HEK293 (cell line): ENCODE measurements around the gene MTMR11.
"Not testable (repeated sequence)": the region's sequence is repeated elsewhere in the genome, so short reads cannot be mapped to it uniquely, and the experiment has no call there.

Experiments
- CTCF ChIA-PET: fragments of 350-600 bp; formaldehyde crosslinking; extraction: SDS; loops from one replicate; lab custom pipeline; 2021; ENCODE audit warnings: antibody characterized with exemption; lab: Yijun Ruan, JAX
- POLR2A ChIA-PET: fragments of 300-600 bp; formaldehyde crosslinking; extraction: SDS; loops from one replicate; lab custom pipeline; 2020; ENCODE audit warnings: antibody characterized with exemption, inconsistent platforms; lab: Yijun Ruan, JAX
- H3K27ac ChIP-seq: fragments of 200-500 bp; sonication (Bioruptor generic); 2 replicates; pipeline ENCODE4 v1.5.1; 2014; ENCODE audit warnings: low read depth, low read length, control low read depth, inconsistent platforms; ENCODE audit errors: extremely low read depth
- H3K36me3 ChIP-seq, 2 experiments: fragments of 200-500 bp in 1 of 2; sonication (Bioruptor generic) in 1 of 2; 1 replicate in 1 of 2; 2 replicates in 1 of 2; pipeline ENCODE4 v1.5.1; 2014 to 2017; ENCODE audit warnings: inconsistent platforms in 2 of 2, low read length in 2 of 2; ENCODE audit not compliant: control insufficient read depth in 2 of 2, insufficient read depth in 1 of 2
- H3K4me1 ChIP-seq: fragments of 200-500 bp; sonication (Bioruptor generic); 2 replicates; pipeline ENCODE4 v1.5.1; 2014; ENCODE audit warnings: mild to moderate bottlenecking, low read length, inconsistent platforms; ENCODE audit not compliant: control insufficient read depth, insufficient read depth
- H3K4me3 ChIP-seq: 2 replicates; pipeline ENCODE4 v1.5.1; 2011; ENCODE audit warnings: low read depth, mild to moderate bottlenecking, control low read depth, low read length, moderate library complexity
- H3K9me3 ChIP-seq: fragments of 200-500 bp; sonication (Bioruptor generic); 2 replicates; pipeline ENCODE4 v1.5.1; 2014; ENCODE audit warnings: low read depth, low read length, inconsistent platforms; ENCODE audit not compliant: control insufficient read depth, insufficient read depth
- KLF1 ChIP-seq: fragments of 450-650 bp; formaldehyde crosslinking; IDR thresholded peaks from 2 replicates; pipeline ENCODE4 v1.5.1; 2016; ENCODE audit warnings: missing biosample characterization, missing genetic modification characterization
- KLF17 ChIP-seq: fragments of 450-650 bp; formaldehyde crosslinking; IDR thresholded peaks from 2 replicates; pipeline ENCODE4 v1.5.1; 2016; ENCODE audit warnings: missing biosample characterization, missing genetic modification characterization
- KLF8 ChIP-seq: fragments of 450-650 bp; formaldehyde crosslinking; IDR thresholded peaks from 2 replicates; pipeline ENCODE4 v1.5.1; 2016; ENCODE audit warnings: missing biosample characterization, missing genetic modification characterization
- KLF9 ChIP-seq: fragments of 450-650 bp; formaldehyde crosslinking; IDR thresholded peaks from 2 replicates; pipeline ENCODE4 v1.5.1; 2016; ENCODE audit warnings: missing biosample characterization, missing genetic modification characterization, low read depth
- RBAK ChIP-seq: fragments of 450-650 bp; formaldehyde crosslinking; IDR thresholded peaks from 2 replicates; pipeline ENCODE4 v1.5.1; 2016; ENCODE audit warnings: missing biosample characterization, missing genetic modification characterization
- TRIM28 ChIP-seq: IDR thresholded peaks from 2 replicates; pipeline ENCODE4 v1.6.1; 2011; ENCODE audit warnings: low read length, control low read depth, borderline replicate concordance
- ZBTB17 ChIP-seq: fragments of 450-650 bp; formaldehyde crosslinking; IDR thresholded peaks from 2 replicates; pipeline ENCODE4 v1.5.1; 2016; ENCODE audit warnings: missing biosample characterization, missing genetic modification characterization
- ZBTB26 ChIP-seq: fragments of 450-650 bp; formaldehyde crosslinking; optimal IDR thresholded peaks from 2 replicates; pipeline ENCODE3; 2016; ENCODE audit warnings: missing biosample characterization, mild to moderate bottlenecking, missing genetic modification characterization
- ZBTB48 ChIP-seq: fragments of 450-650 bp; formaldehyde crosslinking; IDR thresholded peaks from 2 replicates; pipeline ENCODE4 v1.5.1; 2016; ENCODE audit warnings: missing biosample characterization, missing genetic modification characterization
- ZBTB7A ChIP-seq: fragments of 450-650 bp; formaldehyde crosslinking; IDR thresholded peaks from 2 replicates; pipeline ENCODE4 v1.5.1; 2016; ENCODE audit warnings: low read depth, missing biosample characterization, missing genetic modification characterization
- ZFP37 ChIP-seq: fragments of 450-650 bp; formaldehyde crosslinking; IDR thresholded peaks from 2 replicates; pipeline ENCODE4 v1.5.1; 2016; ENCODE audit warnings: missing biosample characterization, missing genetic modification characterization
- ZFP41 ChIP-seq: fragments of 450-650 bp; formaldehyde crosslinking; IDR thresholded peaks from 2 replicates; pipeline ENCODE4 v1.5.1; 2016; ENCODE audit warnings: missing biosample characterization, missing genetic modification characterization, borderline replicate concordance
- ZNF121 ChIP-seq: fragments of 450-650 bp; formaldehyde crosslinking; IDR thresholded peaks from 2 replicates; pipeline ENCODE4 v1.5.1; 2016; ENCODE audit warnings: missing biosample characterization, missing genetic modification characterization
- ZNF140 ChIP-seq: fragments of 450-650 bp; formaldehyde crosslinking; IDR thresholded peaks from 2 replicates; pipeline ENCODE4 v1.5.1; 2016; ENCODE audit warnings: missing biosample characterization, missing genetic modification characterization
- ZNF155 ChIP-seq: fragments of 450-650 bp; formaldehyde crosslinking; IDR thresholded peaks from 2 replicates; pipeline ENCODE4 v1.5.1; 2016; ENCODE audit warnings: missing biosample characterization, missing genetic modification characterization
- ZNF214 ChIP-seq: fragments of 450-650 bp; formaldehyde crosslinking; IDR thresholded peaks from 2 replicates; pipeline ENCODE4 v1.5.1; 2017; ENCODE audit warnings: missing biosample characterization, mild to moderate bottlenecking, missing genetic modification characterization, borderline replicate concordance
- ZNF223 ChIP-seq: fragments of 450-650 bp; formaldehyde crosslinking; IDR thresholded peaks from 2 replicates; pipeline ENCODE4 v1.5.1; 2016; ENCODE audit warnings: missing biosample characterization, missing genetic modification characterization
- ZNF24 ChIP-seq: fragments of 450-650 bp; formaldehyde crosslinking; IDR thresholded peaks from 2 replicates; pipeline ENCODE4 v1.5.1; 2016; ENCODE audit warnings: missing biosample characterization, missing genetic modification characterization
- ZNF280C ChIP-seq: fragments of 450-650 bp; formaldehyde crosslinking; IDR thresholded peaks from 2 replicates; pipeline ENCODE4 v1.5.1; 2016; ENCODE audit warnings: missing biosample characterization, missing genetic modification characterization
- ZNF311 ChIP-seq: fragments of 450-650 bp; formaldehyde crosslinking; IDR thresholded peaks from 2 replicates; pipeline ENCODE4 v1.5.1; 2017; ENCODE audit warnings: missing biosample characterization, missing genetic modification characterization, borderline replicate concordance
- ZNF394 ChIP-seq: fragments of 450-650 bp; formaldehyde crosslinking; IDR thresholded peaks from 2 replicates; pipeline ENCODE4 v1.5.1; 2016; ENCODE audit warnings: missing biosample characterization, missing genetic modification characterization, mild to moderate bottlenecking, moderate library complexity, borderline replicate concordance
- ZNF501 ChIP-seq: fragments of 450-650 bp; formaldehyde crosslinking; IDR thresholded peaks from 2 replicates; pipeline ENCODE4 v1.5.1; 2016; ENCODE audit warnings: missing biosample characterization, missing genetic modification characterization
- ZNF510 ChIP-seq: fragments of 450-650 bp; formaldehyde crosslinking; IDR thresholded peaks from 2 replicates; pipeline ENCODE4 v1.5.1; 2018; ENCODE audit warnings: mild to moderate bottlenecking, missing genetic modification characterization, missing biosample characterization; ENCODE audit not compliant: insufficient replicate concordance
- ZNF549 ChIP-seq: fragments of 450-650 bp; IDR thresholded peaks from 2 replicates; pipeline ENCODE4 v1.5.1; 2018; ENCODE audit warnings: missing biosample characterization, missing genetic modification characterization, mild to moderate bottlenecking, inconsistent platforms, moderate library complexity
- ZNF555 ChIP-seq: fragments of 450-650 bp; formaldehyde crosslinking; conservative IDR thresholded peaks from 2 replicates; pipeline ENCODE4 v1.5.1; 2017; ENCODE audit warnings: missing biosample characterization, mild to moderate bottlenecking, missing genetic modification characterization, inconsistent platforms
- ZNF610 ChIP-seq: fragments of 450-650 bp; formaldehyde crosslinking; IDR thresholded peaks from 2 replicates; pipeline ENCODE4 v1.5.1; 2016; ENCODE audit warnings: missing biosample characterization, missing genetic modification characterization, borderline replicate concordance
- ZNF660 ChIP-seq: fragments of 450-650 bp; IDR thresholded peaks from 2 replicates; pipeline ENCODE4 v1.5.1; 2018; ENCODE audit warnings: missing biosample characterization, mild to moderate bottlenecking, missing genetic modification characterization
- ZNF664 ChIP-seq: fragments of 450-650 bp; formaldehyde crosslinking; IDR thresholded peaks from 2 replicates; pipeline ENCODE4 v1.5.1; 2016; ENCODE audit warnings: missing biosample characterization, missing genetic modification characterization
- ZNF707 ChIP-seq: fragments of 450-650 bp; formaldehyde crosslinking; IDR thresholded peaks from 2 replicates; pipeline ENCODE4 v1.5.1; 2016; ENCODE audit warnings: missing biosample characterization, missing genetic modification characterization
- ZNF768 ChIP-seq: fragments of 450-650 bp; formaldehyde crosslinking; IDR thresholded peaks from 2 replicates; pipeline ENCODE4 v1.5.1; 2018; ENCODE audit warnings: missing biosample characterization, mild to moderate bottlenecking, missing genetic modification characterization
- ZNF837 ChIP-seq: fragments of 450-650 bp; formaldehyde crosslinking; IDR thresholded peaks from 2 replicates; pipeline ENCODE4 v1.5.1; 2016; ENCODE audit warnings: missing biosample characterization, missing genetic modification characterization
- ZSCAN30 ChIP-seq: fragments of 450-650 bp; IDR thresholded peaks from 2 replicates; pipeline ENCODE4 v1.5.1; 2018; ENCODE audit warnings: missing biosample characterization, mild to moderate bottlenecking, missing genetic modification characterization, moderate library complexity

Gene MTMR11

GRCh38 chr1:149887456-149888246 is 49.0 kb downstream of the MTMR11 start (continued):
- TF ChIP-seq ZNF768 (tag by site-specific recombination) = no peak
- TF ChIP-seq ZNF311 (tag by site-specific recombination) = no peak
- TF ChIP-seq ZBTB7A (tag by site-specific recombination) = 0 out of 2 replicates have a peak, but pooled peaks have one; percentile 21
- no peak for TF ChIP-seq ZBTB48 (tag by site-specific recombination)
- 0 out of 2 replicates have a peak, but pooled peaks have one; percentile 7 for TF ChIP-seq ZNF660 (tag by site-specific recombination)
- TF ChIP-seq ZNF140 = no peak
- TF ChIP-seq ZNF280C (tag by site-specific recombination) = no peak
- TF ChIP-seq RBAK (tag by site-specific recombination) = no peak
- TF ChIP-seq ZNF707 (tag by site-specific recombination) = no peak
- TF ChIP-seq ZNF664 (tag by site-specific recombination) = no peak
- TF ChIP-seq ZNF214 (tag by site-specific recombination) = no peak
- TF ChIP-seq ZNF555 = no peak
- TF ChIP-seq KLF9 (tag by site-specific recombination) = peak; percentile 56
- no peak for TF ChIP-seq ZNF549
- 0 out of 2 replicates have a peak, but pooled peaks have one; percentile 45 for TF ChIP-seq ZFP41 (tag by site-specific recombination)
- no peak for TF ChIP-seq ZSCAN30 (tag by site-specific recombination)
- no peak for TF ChIP-seq ZNF223 (tag by site-specific recombination)
- TF ChIP-seq ZNF24 = no peak
- TF ChIP-seq KLF1 = peak; percentile 9; the same call in 1 of the 2 replicates
- peak; percentile 19; the same call in 1 of the 2 replicates for TF ChIP-seq KLF8 (tag by site-specific recombination)
- TF ChIP-seq ZNF510 (tag by site-specific recombination) = no peak
- no peak for TF ChIP-seq KLF17 (tag by site-specific recombination)
- no peak for TF ChIP-seq ZNF155

- Histone ChIP-seq H3K27ac (peak overlapping the region; percentile 68), H3K4me3 (peak overlapping the region; percentile 64)
- H3K36me3 ChIP-seq, H3K4me1 ChIP-seq, H3K9me3 ChIP-seq: not testable (repeated sequence)
- CTCF ChIA-PET = interaction anchor here (0.6 to 2.4 kb wide), 4 partner anchors 118 to 300 kb away, joined by 3 to 14 read pairs (median 4); no protein-coding TSS in a partner anchor
- POLR2A ChIA-PET = interaction anchor here (0.6 to 4.0 kb wide), 25 partner anchors 10 to 1135 kb away, joined by 3 to 48 read pairs (median 6); partner anchors contain the start of genes APH1A, BOLA1, MTMR11 and OTUD7B
- 0 out of 2 replicates have a peak, but pooled peaks have one; percentile 30 for TF ChIP-seq ZNF121 (tag by site-specific recombination)
- 0 out of 2 replicates have a peak, but pooled peaks have one; percentile 2 for TF ChIP-seq ZNF501 (tag by site-specific recombination)
- 0 out of 2 replicates have a peak, but pooled peaks have one; percentile 25 for TF ChIP-seq TRIM28
- 0 out of 2 replicates have a peak, but pooled peaks have one; percentile 22 for TF ChIP-seq ZNF610 (tag by site-specific recombination)
- 0 out of 2 replicates have a peak, but pooled peaks have one; percentile 2 for TF ChIP-seq ZNF394
- peak; percentile 93 for TF ChIP-seq ZBTB17 (tag by site-specific recombination)
- TF ChIP-seq ZNF837 (tag by site-specific recombination) = 0 out of 2 replicates have a peak, but pooled peaks have one; percentile 15
- 0 out of 2 replicates have a peak, but pooled peaks have one; percentile 48 for TF ChIP-seq ZFP37 (tag by site-specific recombination)
- peak; percentile 39 for TF ChIP-seq ZBTB26 (tag by site-specific recombination)
Measured at GRCh38 chr1:149887196-149887455, 49.6 kb downstream of the MTMR11 start.
